Mesothelial cell of epicardium (in vitro differentiated cells): Measurements from ENCODE around the gene NFATC1. TPM values are rescaled to one million over a fixed set of nuclear protein-coding genes. Genes with fewer than 3 reads are reported as not detected.

Experiments used
- DNase-seq, 2 experiments: peaks; one replicate each; pipeline ENCODE4 v3.0.0; 2021; ENCODE audit warnings: low spot score in 2 of 2; ENCODE audit not compliant: unreplicated experiment in 2 of 2
- H3K27ac Mint-ChIP-seq: 2 replicates; pipeline ENCODE4 v1.8.0; 2021; ENCODE audit warnings: mixed read lengths
- H3K27me3 Mint-ChIP-seq: 2 replicates; pipeline ENCODE4 v1.8.0; 2021; ENCODE audit warnings: low read depth, mixed read lengths
- H3K36me3 Mint-ChIP-seq: 2 replicates; pipeline ENCODE4 v1.8.0; 2021; ENCODE audit warnings: mixed read lengths
- H3K4me1 Mint-ChIP-seq: 2 replicates; pipeline ENCODE4 v1.8.0; 2021; ENCODE audit warnings: mixed read lengths
- H3K4me3 Mint-ChIP-seq: 2 replicates; pipeline ENCODE4 v1.8.0; 2021; ENCODE audit warnings: mild to moderate bottlenecking, moderate library complexity, mixed read lengths
- H3K9me3 Mint-ChIP-seq: 2 replicates; pipeline ENCODE4 v1.8.0; 2021; ENCODE audit warnings: mixed read lengths
- CTCF ChIP-seq: fragments of 200-600 bp; sonication (generic); IDR thresholded peaks from one replicate; pipeline ENCODE4 v1.5.0; 2021; ENCODE audit warnings: antibody characterized with exemption; ENCODE audit not compliant: unreplicated experiment
- total RNA-seq: library from RNA; stranded (reverse); gene quantifications from 3 replicates; pipeline ENCODE4 v1.2.1, GENCODE V29; 2021

NFATC1 gene
- total RNA-seq, 1 donor from 2014 or later = 13.4 TPM

DNA sequence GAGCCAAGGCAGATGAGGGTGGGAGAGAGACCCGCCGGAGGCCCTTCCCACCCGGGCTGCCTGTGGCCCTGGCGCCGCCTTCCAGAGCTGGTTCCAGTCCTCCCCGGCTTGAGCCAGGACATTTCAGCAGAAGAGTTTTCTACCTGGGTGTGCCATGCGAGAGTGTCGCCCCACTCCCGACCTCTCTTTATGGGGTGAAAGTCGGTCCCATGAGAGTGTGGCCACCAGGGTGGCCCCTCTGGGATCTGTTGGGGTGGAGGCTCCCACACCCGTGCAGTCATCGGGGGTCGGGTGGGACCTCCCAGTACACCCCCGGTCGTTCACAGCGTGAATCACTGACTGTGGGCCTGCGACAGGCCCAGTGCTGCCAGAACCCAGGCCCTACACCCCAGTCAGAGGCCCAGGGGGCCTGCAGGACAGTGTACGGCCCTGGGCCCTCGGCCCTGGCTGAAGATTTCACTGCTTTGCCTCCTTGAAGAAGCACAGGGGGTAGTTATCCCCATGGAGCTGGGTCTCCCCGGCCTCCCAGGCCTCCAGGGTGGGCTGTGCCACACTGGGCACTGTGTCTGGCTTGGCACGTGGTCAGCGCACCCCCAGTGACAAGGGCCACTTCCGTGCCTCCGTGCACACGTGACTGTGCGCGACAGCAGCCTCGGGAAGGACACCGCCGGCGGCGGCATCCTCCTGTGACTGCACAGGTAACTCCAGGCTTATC lies 5.9 kb downstream of the NFATC1 start:
- no peak overlapping the region for H3K27ac Mint-ChIP-seq
- peak overlapping the region; percentile 75 for H3K4me3 Mint-ChIP-seq
- no peaks in the 10 kb centered on the region for H3K36me3 Mint-ChIP-seq
- H3K27me3 Mint-ChIP-seq = peaks cover 34% of the 10 kb centered on the region
- DNase-seq = no peak
- no peaks in the 10 kb centered on the region for H3K9me3 Mint-ChIP-seq
- H3K4me1 Mint-ChIP-seq = peaks cover 38% of the 10 kb centered on the region
- TF ChIP-seq CTCF = no peak

DNA sequence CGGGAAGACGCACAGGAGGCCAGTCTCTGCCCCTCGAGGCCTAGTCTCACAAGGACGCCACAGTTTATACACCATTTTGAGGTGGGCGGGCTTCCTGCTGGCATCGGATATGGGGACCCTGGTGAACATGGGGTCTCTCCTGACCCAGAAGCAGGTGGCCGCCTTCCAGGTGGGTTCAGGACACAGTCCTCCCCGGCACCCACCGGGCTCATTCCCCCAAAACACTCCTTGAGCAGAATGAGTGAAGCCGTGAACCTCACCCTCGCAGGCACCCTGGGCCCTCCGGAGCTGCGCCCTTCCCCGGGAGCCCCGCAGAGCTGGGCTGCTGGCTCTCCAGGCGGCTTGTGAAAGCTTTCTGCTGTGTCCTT lies 6.5 kb downstream of the NFATC1 start:
- peaks cover 38% of the 10 kb centered on the region for H3K4me1 Mint-ChIP-seq
- DNase-seq = no peak
- no peaks in the 10 kb centered on the region for H3K9me3 Mint-ChIP-seq
- peaks cover 29% of the 10 kb centered on the region for H3K27me3 Mint-ChIP-seq
- no peaks in the 10 kb centered on the region for H3K36me3 Mint-ChIP-seq
- H3K4me3 Mint-ChIP-seq = peak overlapping the region; percentile 75
- TF ChIP-seq CTCF = no peak
- H3K27ac Mint-ChIP-seq = no peak overlapping the region

DNA sequence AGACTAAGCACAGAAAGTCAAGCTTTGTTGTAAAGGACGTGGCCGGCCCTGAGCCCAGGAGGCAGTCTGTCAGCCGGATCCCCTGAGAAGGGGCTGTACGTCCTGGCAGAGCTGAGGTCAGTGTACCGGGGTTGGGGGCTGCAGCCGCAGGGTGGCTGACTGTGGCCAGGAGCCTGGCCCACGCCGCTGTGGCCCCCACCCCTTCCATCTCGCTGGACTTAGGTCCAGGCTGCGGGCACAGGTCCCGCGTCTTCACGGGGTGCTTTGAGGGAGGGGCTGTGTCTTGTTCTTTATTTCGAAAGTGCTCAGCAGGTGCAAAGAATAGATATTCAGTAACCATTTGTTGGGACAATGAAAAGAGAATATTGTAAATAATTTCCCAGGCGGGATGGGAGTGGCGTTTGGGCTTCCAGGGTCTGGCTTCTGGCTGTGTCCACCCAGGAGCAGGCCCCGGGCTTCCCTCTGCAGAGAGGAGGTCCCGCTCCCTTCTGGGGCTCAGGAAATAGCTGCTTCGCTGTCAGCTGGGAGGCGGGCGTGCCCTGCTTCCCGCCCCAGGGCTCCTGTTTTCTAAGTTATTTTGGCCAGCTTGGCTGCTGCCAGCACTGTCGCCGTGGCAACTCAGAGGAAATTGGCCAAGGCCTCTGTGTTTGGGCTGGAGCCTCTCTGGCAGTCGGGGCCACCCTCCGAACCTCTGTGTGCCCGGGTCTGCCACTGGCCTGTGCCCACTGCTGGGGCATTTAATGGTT lies 7.4 kb downstream of the NFATC1 start:
- Mint-ChIP-seq H3K4me1 (peaks cover 40% of the 10 kb centered on the region), H3K27me3 (peaks cover 19% of the 10 kb centered on the region), H3K4me3 (no peak overlapping the region), H3K36me3 (peaks cover 2% of the 10 kb centered on the region), H3K9me3 (no peaks in the 10 kb centered on the region), H3K27ac (no peak overlapping the region)
- no peak for DNase-seq
- TF ChIP-seq CTCF = no peak

- no peak for TF ChIP-seq CTCF
- DNase-seq = no peak
These were observed 8.2 kb downstream of the NFATC1 start for GRCh38 chr18:79403723-79404566.

GRCh38 chr18:79404567-79404910 lies 8.8 kb downstream of the NFATC1 start:
- Mint-ChIP-seq H3K4me3 (no peak overlapping the region), H3K9me3 (no peaks in the 10 kb centered on the region), H3K27ac (no peak overlapping the region), H3K4me1 (peaks cover 36% of the 10 kb centered on the region), H3K27me3 (peaks cover 6% of the 10 kb centered on the region), H3K36me3 (peaks cover 2% of the 10 kb centered on the region)
- no peak for TF ChIP-seq CTCF
- DNase-seq = no peak

More at GRCh38 chr18:79403723-79404566, 8.2 kb downstream of the NFATC1 start:
- Mint-ChIP-seq H3K27ac (no peak overlapping the region), H3K36me3 (peaks cover 2% of the 10 kb centered on the region), H3K27me3 (peaks cover 11% of the 10 kb centered on the region), H3K4me1 (peaks cover 38% of the 10 kb centered on the region), H3K9me3 (no peaks in the 10 kb centered on the region), H3K4me3 (no peak overlapping the region)
